PC-9 (cell line): ENCODE data around the gene PDK2.
"Not testable (repeated sequence)": the region's sequence is repeated elsewhere in the genome, so short reads cannot be mapped to it uniquely, and the experiment has no call there.

ENCODE experiments used
- EZH2 ChIP-seq: fragments of 200-600 bp; sonication (generic); IDR thresholded peaks from 2 replicates; pipeline ENCODE4 v1.8.0; 2017; ENCODE audit warnings: antibody characterized with exemption, low read depth
- TF ChIP-seq, protein P1 (sequence below): fragments of 200-600 bp; sonication (generic); conservative IDR thresholded peaks from 2 replicates; pipeline ENCODE4 v1.6.1; 2017; ENCODE audit warnings: mixed run types, antibody characterized with exemption, mild to moderate bottlenecking, moderate library complexity

GRCh38 chr17:50061713-50062045 is 33.5 kb upstream of the PDK2 start:
- TF ChIP-seq, protein P1, sequence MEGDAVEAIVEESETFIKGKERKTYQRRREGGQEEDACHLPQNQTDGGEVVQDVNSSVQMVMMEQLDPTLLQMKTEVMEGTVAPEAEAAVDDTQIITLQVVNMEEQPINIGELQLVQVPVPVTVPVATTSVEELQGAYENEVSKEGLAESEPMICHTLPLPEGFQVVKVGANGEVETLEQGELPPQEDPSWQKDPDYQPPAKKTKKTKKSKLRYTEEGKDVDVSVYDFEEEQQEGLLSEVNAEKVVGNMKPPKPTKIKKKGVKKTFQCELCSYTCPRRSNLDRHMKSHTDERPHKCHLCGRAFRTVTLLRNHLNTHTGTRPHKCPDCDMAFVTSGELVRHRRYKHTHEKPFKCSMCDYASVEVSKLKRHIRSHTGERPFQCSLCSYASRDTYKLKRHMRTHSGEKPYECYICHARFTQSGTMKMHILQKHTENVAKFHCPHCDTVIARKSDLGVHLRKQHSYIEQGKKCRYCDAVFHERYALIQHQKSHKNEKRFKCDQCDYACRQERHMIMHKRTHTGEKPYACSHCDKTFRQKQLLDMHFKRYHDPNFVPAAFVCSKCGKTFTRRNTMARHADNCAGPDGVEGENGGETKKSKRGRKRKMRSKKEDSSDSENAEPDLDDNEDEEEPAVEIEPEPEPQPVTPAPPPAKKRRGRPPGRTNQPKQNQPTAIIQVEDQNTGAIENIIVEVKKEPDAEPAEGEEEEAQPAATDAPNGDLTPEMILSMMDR = not testable (repeated sequence)
- TF ChIP-seq EZH2 = not testable (repeated sequence)
